HFF-Myc (cell line): ENCODE measurements around the gene USP3.

Experiments used
- DNase-seq: peaks from one replicate; pipeline ENCODE4 v3.0.0-alpha.2; 2011; ENCODE audit warnings: low read depth; ENCODE audit errors: extremely low read depth
- H3K4me3 ChIP-seq: replicated peaks from 2 replicates; pipeline ENCODE4 v1.5.1; 2011; ENCODE audit warnings: low read depth, mild to moderate bottlenecking, control low read depth, low read length
- CTCF ChIP-seq: IDR thresholded peaks from 2 replicates; pipeline ENCODE4 v1.5.1; 2012; ENCODE audit warnings: mild to moderate bottlenecking, low read depth, low read length, control low read depth; ENCODE audit errors: missing control alignments

Gene USP3

GRCh38 chr15:63582179-63582578 lies 77.8 kb downstream of the USP3 start:
- no peak for TF ChIP-seq CTCF
- no peak overlapping the region for H3K4me3 ChIP-seq
- DNase-seq: no peak

- DNase-seq: no peak
- H3K4me3 ChIP-seq: no peak overlapping the region
- TF ChIP-seq CTCF: no peak
Observed at GRCh38 chr15:63582718-63583426, 78.5 kb downstream of the USP3 start.

- H3K4me3 ChIP-seq: no peak overlapping the region
- DNase-seq: no peak
- TF ChIP-seq CTCF: no peak
Observed at GRCh38 chr15:63586790-63587189, 82.4 kb downstream of the USP3 start.

- H3K4me3 ChIP-seq: no peak overlapping the region
- DNase-seq: peak; percentile 83
- TF ChIP-seq CTCF: no peak
Observed at GRCh38 chr15:63587527-63587926, 83.1 kb downstream of the USP3 start.

GRCh38 chr15:63588826-63589225 lies 84.4 kb downstream of the USP3 start:
- no peak overlapping the region for H3K4me3 ChIP-seq
- no peak for DNase-seq
- no peak for TF ChIP-seq CTCF

GRCh38 chr15:63593705-63594671 lies 89.6 kb downstream of the USP3 start:
- H3K4me3 ChIP-seq: no peak overlapping the region
- DNase-seq: no peak
- TF ChIP-seq CTCF: no peak
